Measurements from ENCODE around the gene SPATA2. TPM values are rescaled to one million over a fixed set of nuclear protein-coding genes. Genes with fewer than 3 reads are reported as not detected.

Gene SPATA2
- total RNA-seq, 1 donor from 2014 or later = 4.0 TPM

DNA sequence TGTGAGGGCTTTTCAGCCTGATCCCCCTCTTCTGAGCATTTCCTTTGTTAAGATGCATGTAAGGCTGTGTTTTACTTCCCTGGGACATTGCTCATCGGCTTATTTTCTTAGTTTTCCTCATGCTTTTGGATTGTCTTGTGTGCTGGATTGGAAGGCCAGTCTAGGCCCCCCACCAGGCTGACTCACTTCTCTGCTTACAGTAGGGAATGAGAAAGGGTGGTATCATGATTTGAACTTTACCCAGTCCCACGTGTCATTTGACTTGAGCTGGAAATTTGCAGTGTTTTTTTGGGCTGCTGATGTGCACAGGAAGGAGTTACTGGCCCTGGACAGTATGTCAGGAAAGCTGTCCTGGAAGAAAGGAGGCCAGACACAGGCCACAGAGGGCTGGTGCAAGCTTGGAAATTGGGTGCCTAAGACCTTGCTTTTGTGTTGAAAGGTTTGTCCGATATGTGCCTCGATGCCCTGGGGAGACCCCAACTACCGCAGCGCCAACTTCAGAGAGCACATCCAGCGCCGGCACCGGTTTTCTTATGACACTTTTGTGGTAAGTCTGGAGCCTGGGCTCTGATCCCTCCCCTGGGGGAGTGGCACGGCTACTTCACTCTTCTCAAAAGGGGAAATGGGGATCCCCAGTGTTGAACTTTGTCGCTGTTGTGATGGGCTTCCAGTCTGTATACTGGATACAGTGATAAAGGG is 33.6 kb upstream of the SPATA2 start:
- no peaks in the 10 kb centered on the region for H4K20me1 ChIP-seq (ENCODE audit: low read depth)
- no peaks in the 10 kb centered on the region for H3K27me3 ChIP-seq
- Mint-ChIP-seq H3K27ac (no peak overlapping the region), H3K9me3 (no peaks in the 10 kb centered on the region), H3K27me3 (ENCODE audit: insufficient read depth, low read depth) (no peaks in the 10 kb centered on the region), H3K36me3 (peaks cover 39% of the 10 kb centered on the region), H3K4me3 (no peak overlapping the region), H3K4me1 (no peaks in the 10 kb centered on the region)
- H3K4me2 ChIP-seq = no peak overlapping the region
- no peaks in the 10 kb centered on the region for H3K4me1 ChIP-seq
- TF ChIP-seq EZH2 (IDR thresholded peaks at IDR 0.05) (no peak), EZH2phosphoT487 (IDR thresholded peaks at IDR 0.05) (no peak)
- TF ChIP-seq, protein P1, sequence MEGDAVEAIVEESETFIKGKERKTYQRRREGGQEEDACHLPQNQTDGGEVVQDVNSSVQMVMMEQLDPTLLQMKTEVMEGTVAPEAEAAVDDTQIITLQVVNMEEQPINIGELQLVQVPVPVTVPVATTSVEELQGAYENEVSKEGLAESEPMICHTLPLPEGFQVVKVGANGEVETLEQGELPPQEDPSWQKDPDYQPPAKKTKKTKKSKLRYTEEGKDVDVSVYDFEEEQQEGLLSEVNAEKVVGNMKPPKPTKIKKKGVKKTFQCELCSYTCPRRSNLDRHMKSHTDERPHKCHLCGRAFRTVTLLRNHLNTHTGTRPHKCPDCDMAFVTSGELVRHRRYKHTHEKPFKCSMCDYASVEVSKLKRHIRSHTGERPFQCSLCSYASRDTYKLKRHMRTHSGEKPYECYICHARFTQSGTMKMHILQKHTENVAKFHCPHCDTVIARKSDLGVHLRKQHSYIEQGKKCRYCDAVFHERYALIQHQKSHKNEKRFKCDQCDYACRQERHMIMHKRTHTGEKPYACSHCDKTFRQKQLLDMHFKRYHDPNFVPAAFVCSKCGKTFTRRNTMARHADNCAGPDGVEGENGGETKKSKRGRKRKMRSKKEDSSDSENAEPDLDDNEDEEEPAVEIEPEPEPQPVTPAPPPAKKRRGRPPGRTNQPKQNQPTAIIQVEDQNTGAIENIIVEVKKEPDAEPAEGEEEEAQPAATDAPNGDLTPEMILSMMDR (IDR thresholded peaks at IDR 0.05) = no peak
- peaks cover 12% of the 10 kb centered on the region for H3K36me3 ChIP-seq
- peaks cover 7% of the 10 kb centered on the region for H3K79me2 ChIP-seq (ENCODE audit: low read depth)
- no peaks in the 10 kb centered on the region for H3K9me3 ChIP-seq (ENCODE audit: low read depth)
- no peak overlapping the region for H3K27ac ChIP-seq
- H2AFZ ChIP-seq (replicated peaks) = no peak overlapping the region
- H3K9ac ChIP-seq = no peak overlapping the region
- DNase-seq (ENCODE audit: low spot score) = no peak
- H3K4me3 ChIP-seq = no peak overlapping the region
- H3F3A ChIP-seq (ENCODE audit: low read depth) = no peaks in the 10 kb centered on the region

DNA sequence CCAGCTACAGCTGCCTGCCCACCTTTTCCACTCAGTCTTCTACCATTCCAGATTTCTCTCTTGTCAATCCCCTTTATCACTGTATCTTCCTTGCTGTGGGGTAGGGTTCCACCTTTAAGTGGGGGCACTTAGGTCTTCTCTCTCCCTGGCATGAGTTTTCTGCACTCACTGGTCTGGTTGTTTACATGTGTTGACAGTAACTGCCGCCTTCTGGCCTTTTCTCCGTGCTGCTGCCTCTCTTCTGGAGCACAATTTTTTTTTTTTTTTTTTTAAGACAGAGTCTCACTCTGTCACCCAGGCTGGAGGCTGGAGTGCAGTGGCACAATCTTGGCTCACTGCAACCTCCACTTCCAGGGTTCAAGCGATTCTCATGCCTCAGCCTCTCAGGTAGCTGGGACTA is 32.8 kb upstream of the SPATA2 start:
- H3K79me2 ChIP-seq (ENCODE audit: low read depth) = peaks cover 11% of the 10 kb centered on the region
- H3K4me1 ChIP-seq = no peaks in the 10 kb centered on the region
- H3K27me3 Mint-ChIP-seq (ENCODE audit: insufficient read depth, low read depth) = no peaks in the 10 kb centered on the region
- no peak overlapping the region for H3K4me2 ChIP-seq
- H3F3A ChIP-seq (ENCODE audit: low read depth) = no peaks in the 10 kb centered on the region
- H3K9me3 Mint-ChIP-seq = no peaks in the 10 kb centered on the region
- no peak overlapping the region for H3K9ac ChIP-seq
- H3K27me3 ChIP-seq = no peaks in the 10 kb centered on the region
- H3K4me3 ChIP-seq = no peak overlapping the region
- H2AFZ ChIP-seq (replicated peaks) = no peak overlapping the region
- TF ChIP-seq, protein P1 (IDR thresholded peaks at IDR 0.05) = no peak
- TF ChIP-seq EZH2phosphoT487 (IDR thresholded peaks at IDR 0.05) (no peak), EZH2 (IDR thresholded peaks at IDR 0.05) (no peak)
- no peak for DNase-seq (ENCODE audit: low spot score)
- H3K4me1 Mint-ChIP-seq = no peaks in the 10 kb centered on the region
- no peak overlapping the region for H3K27ac ChIP-seq
- peaks cover 12% of the 10 kb centered on the region for H3K36me3 ChIP-seq
- no peaks in the 10 kb centered on the region for H3K9me3 ChIP-seq (ENCODE audit: low read depth)
- no peak overlapping the region for H3K27ac Mint-ChIP-seq
- peaks cover 1% of the 10 kb centered on the region for H4K20me1 ChIP-seq (ENCODE audit: low read depth)
- peaks cover 37% of the 10 kb centered on the region for H3K36me3 Mint-ChIP-seq
- no peak overlapping the region for H3K4me3 Mint-ChIP-seq

DNA sequence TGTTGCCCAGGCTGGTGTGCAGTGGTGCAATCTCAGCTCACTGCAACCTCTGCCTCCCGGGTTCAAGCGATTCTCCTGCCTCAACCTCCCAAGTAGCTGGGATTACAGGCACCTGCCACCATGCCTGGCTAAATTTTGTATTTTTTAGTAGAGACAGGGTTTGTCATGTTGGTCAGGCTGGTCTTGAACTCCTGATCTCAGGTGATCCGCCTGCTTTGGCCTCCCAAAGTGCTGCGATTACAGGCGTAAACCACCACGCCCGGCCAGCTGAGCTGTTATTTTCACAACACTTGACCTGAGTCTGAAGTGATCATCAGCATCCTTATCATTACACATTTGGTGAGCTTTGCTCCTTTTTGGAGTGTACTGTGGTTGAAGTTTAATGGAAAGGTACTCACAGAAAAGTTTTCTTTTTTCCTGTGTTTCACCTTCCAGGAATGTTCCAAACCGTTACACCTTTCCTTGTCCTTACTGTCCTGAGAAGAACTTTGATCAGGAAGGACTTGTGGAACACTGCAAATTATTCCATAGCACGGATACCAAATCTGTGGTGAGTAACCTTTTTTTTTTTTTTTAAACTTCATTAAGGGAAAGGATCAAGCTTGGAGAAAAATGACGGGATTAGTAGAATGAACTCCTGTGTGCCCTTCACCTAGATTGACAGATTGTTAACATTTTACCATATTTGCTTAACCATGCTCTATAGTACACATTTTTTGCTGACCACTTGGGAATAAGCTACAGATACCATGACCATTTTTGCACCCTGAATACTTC is 30.6 kb upstream of the SPATA2 start:
- H3K9me3 ChIP-seq (ENCODE audit: low read depth) = no peaks in the 10 kb centered on the region
- H3K9ac ChIP-seq = no peak overlapping the region
- no peak overlapping the region for H3K4me2 ChIP-seq
- no peak for TF ChIP-seq EZH2 (IDR thresholded peaks at IDR 0.05)
- no peak for TF ChIP-seq EZH2phosphoT487 (IDR thresholded peaks at IDR 0.05)
- TF ChIP-seq, protein P1 (IDR thresholded peaks at IDR 0.05) = no peak
- no peaks in the 10 kb centered on the region for H3F3A ChIP-seq (ENCODE audit: low read depth)
- H3K27me3 Mint-ChIP-seq (ENCODE audit: insufficient read depth, low read depth) = no peaks in the 10 kb centered on the region
- no peak overlapping the region for H2AFZ ChIP-seq (replicated peaks)
- H3K27ac ChIP-seq = no peak overlapping the region
- no peaks in the 10 kb centered on the region for H3K9me3 Mint-ChIP-seq
- H3K79me2 ChIP-seq (ENCODE audit: low read depth) = peaks cover 34% of the 10 kb centered on the region
- no peak overlapping the region for H3K4me3 ChIP-seq
- peaks cover 12% of the 10 kb centered on the region for H3K36me3 ChIP-seq
- peaks cover 5% of the 10 kb centered on the region for H4K20me1 ChIP-seq (ENCODE audit: low read depth)
- H3K27ac Mint-ChIP-seq = no peak overlapping the region
- peaks cover 2% of the 10 kb centered on the region for H3K4me1 Mint-ChIP-seq
- H3K4me1 ChIP-seq = no peaks in the 10 kb centered on the region
- no peak overlapping the region for H3K4me3 Mint-ChIP-seq
- H3K27me3 ChIP-seq = no peaks in the 10 kb centered on the region
- H3K36me3 Mint-ChIP-seq = peaks cover 33% of the 10 kb centered on the region
- no peak for DNase-seq (ENCODE audit: low spot score)
